ENCODE results near the gene XRCC4.

The XRCC4 gene

DNA sequence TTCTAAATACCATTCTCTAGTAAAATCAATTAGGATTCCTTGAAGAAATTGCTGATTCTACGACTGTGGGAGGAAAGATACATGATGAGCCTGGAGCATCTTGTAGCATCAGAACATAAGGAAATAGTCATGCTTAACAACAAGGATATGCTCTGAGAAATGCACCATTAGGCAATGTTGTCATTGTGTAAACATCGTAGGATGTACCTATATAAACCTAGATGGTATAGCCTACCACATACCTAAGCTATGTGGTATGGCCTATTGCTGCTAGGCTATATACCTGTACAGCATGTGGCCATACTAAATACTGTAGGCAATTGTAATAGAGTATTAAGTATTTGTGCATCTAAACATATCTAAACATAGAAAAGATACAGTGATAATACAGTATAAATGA lies 316.8 kb downstream of the XRCC4 start:
- Histone ChIP-seq H3K36me3 (ENCODE audit: control insufficient read depth, insufficient read depth, low read length, severe bottlenecking) (no peaks in the 10 kb centered on the region), H3K9ac (ENCODE audit: low read length) (no peak overlapping the region), H3K27me3 (replicated peaks; ENCODE audit: control insufficient read depth, insufficient read depth, low read length) (no peaks in the 10 kb centered on the region), H3K4me3 (ENCODE audit: low read length) (no peak overlapping the region), H3K9me3 (ENCODE audit: control insufficient read depth, low read length) (no peaks in the 10 kb centered on the region), H3K4me1 (ENCODE audit: control insufficient read depth, insufficient read depth, low read length) (no peaks in the 10 kb centered on the region)
- DNase-seq (ENCODE audit: low read depth): no peak

DNA sequence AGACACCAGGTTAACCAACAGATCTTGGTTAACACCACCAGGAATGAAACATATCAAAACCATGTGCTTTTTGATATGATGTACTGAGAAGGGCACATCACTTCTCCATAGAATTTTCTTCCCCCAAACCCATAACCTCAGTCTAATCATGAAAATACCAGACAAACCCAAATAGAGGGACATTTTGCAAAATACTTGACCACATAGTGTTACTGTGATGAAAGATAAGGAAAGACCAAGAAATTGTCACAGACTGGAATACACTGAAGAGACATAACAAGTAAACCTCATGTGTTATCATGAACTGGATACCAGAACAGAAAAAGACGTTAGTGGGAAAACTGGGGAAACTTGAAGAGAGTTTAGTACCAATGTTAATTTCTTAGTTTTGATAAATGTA lies 319.3 kb downstream of the XRCC4 start:
- no peak for DNase-seq (ENCODE audit: low read depth)
- Histone ChIP-seq H3K9ac (ENCODE audit: low read length) (no peak overlapping the region), H3K4me3 (ENCODE audit: low read length) (no peak overlapping the region), H3K9me3 (ENCODE audit: control insufficient read depth, low read length) (no peaks in the 10 kb centered on the region), H3K4me1 (ENCODE audit: control insufficient read depth, insufficient read depth, low read length) (peaks cover 6% of the 10 kb centered on the region), H3K27me3 (replicated peaks; ENCODE audit: control insufficient read depth, insufficient read depth, low read length) (no peaks in the 10 kb centered on the region), H3K36me3 (ENCODE audit: control insufficient read depth, insufficient read depth, low read length, severe bottlenecking) (no peaks in the 10 kb centered on the region)

DNA sequence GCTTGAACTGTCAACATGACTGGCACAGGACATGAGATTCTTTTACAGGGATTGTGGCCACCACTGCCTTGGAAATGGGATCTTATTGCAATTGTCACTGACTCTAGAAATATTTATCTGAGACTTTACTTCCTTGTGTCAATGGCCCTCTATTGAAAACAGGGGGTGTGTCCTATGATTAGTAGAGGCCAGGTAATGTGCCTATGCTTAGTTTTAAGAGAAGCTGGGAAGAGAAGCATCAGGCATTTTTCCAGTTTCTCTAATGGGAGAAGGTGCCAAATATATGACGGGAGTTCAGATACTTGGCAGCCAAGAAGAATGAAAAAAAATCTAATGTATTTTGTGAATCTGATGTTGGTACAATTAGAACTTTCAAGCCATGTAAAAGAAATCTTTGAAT lies 320.3 kb downstream of the XRCC4 start:
- peaks cover 8% of the 10 kb centered on the region for H3K4me1 ChIP-seq (ENCODE audit: control insufficient read depth, insufficient read depth, low read length)
- no peaks in the 10 kb centered on the region for H3K9me3 ChIP-seq (ENCODE audit: control insufficient read depth, low read length)
- H3K27me3 ChIP-seq (replicated peaks; ENCODE audit: control insufficient read depth, insufficient read depth, low read length): no peaks in the 10 kb centered on the region
- DNase-seq (ENCODE audit: low read depth): no peak
- no peaks in the 10 kb centered on the region for H3K36me3 ChIP-seq (ENCODE audit: control insufficient read depth, insufficient read depth, low read length, severe bottlenecking)
- H3K4me3 ChIP-seq (ENCODE audit: low read length): no peak overlapping the region
- H3K9ac ChIP-seq (ENCODE audit: low read length): no peak overlapping the region

DNA sequence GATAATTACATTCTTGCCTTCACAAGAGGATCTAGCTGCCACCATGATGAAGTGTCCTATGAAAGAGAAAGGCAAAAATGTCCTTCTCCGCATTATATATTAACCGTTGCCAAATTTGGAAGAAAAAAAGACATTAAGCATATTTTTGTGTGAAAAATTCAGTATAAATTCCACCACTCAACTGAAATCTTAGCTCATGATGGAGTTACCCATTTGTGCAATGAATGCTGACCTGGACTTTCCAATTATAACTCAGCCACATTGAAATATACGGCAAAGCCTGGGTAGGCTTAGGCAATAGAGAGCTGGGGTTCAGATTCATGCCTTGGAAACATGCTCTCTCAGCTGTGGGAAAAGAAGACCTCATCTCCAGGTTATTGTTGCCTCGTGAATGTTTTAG lies 322.9 kb downstream of the XRCC4 start:
- H3K9ac ChIP-seq (ENCODE audit: low read length): no peak overlapping the region
- no peaks in the 10 kb centered on the region for H3K27me3 ChIP-seq (replicated peaks; ENCODE audit: control insufficient read depth, insufficient read depth, low read length)
- H3K4me3 ChIP-seq (ENCODE audit: low read length): no peak overlapping the region
- no peak for DNase-seq (ENCODE audit: low read depth)
- no peaks in the 10 kb centered on the region for H3K36me3 ChIP-seq (ENCODE audit: control insufficient read depth, insufficient read depth, low read length, severe bottlenecking)
- peaks cover 8% of the 10 kb centered on the region for H3K4me1 ChIP-seq (ENCODE audit: control insufficient read depth, insufficient read depth, low read length)
- H3K9me3 ChIP-seq (ENCODE audit: control insufficient read depth, low read length): no peaks in the 10 kb centered on the region

DNA sequence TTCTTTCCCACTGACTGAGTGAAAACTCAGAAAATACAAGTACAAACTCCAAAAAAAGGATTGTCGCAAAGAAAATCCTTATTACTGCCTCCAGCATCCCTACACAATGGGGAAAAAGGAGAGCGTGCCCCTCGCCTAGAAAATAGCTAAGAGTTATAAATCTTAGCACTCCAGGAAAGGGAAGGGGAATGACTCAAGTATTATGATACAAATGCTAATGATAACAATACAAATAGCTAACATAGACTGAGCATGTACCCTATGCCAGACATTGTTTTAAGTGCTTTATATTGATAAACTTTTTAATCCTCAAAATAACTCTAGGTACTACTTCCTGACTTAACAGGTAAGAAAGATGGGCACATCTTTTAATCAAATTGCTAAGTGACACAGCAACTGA lies 323.4 kb downstream of the XRCC4 start:
- H3K4me1 ChIP-seq (ENCODE audit: control insufficient read depth, insufficient read depth, low read length): peaks cover 8% of the 10 kb centered on the region
- DNase-seq (ENCODE audit: low read depth): no peak
- H3K9me3 ChIP-seq (ENCODE audit: control insufficient read depth, low read length): no peaks in the 10 kb centered on the region
- H3K4me3 ChIP-seq (ENCODE audit: low read length): no peak overlapping the region
- no peaks in the 10 kb centered on the region for H3K36me3 ChIP-seq (ENCODE audit: control insufficient read depth, insufficient read depth, low read length, severe bottlenecking)
- no peak overlapping the region for H3K9ac ChIP-seq (ENCODE audit: low read length)
- H3K27me3 ChIP-seq (replicated peaks; ENCODE audit: control insufficient read depth, insufficient read depth, low read length): no peaks in the 10 kb centered on the region

DNA sequence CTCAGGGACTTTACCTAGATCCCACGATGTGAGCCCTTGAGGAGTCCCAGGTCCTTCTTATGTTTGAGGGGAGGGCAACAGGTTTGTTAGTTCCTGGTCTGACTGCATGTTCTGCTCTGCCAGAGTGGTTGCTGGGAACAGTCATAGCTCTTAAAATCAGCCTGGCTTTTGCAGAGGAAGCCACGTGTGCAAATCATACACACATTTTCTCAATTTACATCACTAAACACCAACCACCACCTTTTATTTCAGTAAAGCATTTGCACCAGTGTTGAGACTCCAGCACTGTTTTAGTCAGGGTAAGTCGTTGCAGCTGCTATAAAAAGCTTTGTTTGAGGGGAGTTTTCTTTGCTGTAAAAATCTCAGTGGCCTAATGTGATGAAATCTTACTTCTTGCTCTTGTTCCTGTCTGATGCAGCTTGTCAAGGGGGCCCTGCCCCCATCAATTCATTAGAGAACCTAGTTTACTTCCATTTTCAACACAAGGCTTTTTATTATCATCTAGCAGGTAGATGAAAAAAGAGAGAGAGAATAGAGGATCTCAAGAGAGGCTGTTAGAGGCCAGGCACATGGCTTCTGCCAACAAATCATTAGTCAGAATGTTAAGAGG lies 323.9 kb downstream of the XRCC4 start:
- Histone ChIP-seq H3K4me1 (ENCODE audit: control insufficient read depth, insufficient read depth, low read length) (peaks cover 8% of the 10 kb centered on the region), H3K4me3 (ENCODE audit: low read length) (no peak overlapping the region), H3K9me3 (ENCODE audit: control insufficient read depth, low read length) (no peaks in the 10 kb centered on the region), H3K9ac (ENCODE audit: low read length) (no peak overlapping the region), H3K36me3 (ENCODE audit: control insufficient read depth, insufficient read depth, low read length, severe bottlenecking) (no peaks in the 10 kb centered on the region), H3K27me3 (replicated peaks; ENCODE audit: control insufficient read depth, insufficient read depth, low read length) (no peaks in the 10 kb centered on the region)
- no peak for DNase-seq (ENCODE audit: low read depth)

- no peak overlapping the region for H3K9ac ChIP-seq (ENCODE audit: low read length)
- H3K27me3 ChIP-seq (replicated peaks; ENCODE audit: control insufficient read depth, insufficient read depth, low read length): no peaks in the 10 kb centered on the region
- DNase-seq (ENCODE audit: low read depth): no peak
- no peaks in the 10 kb centered on the region for H3K9me3 ChIP-seq (ENCODE audit: control insufficient read depth, low read length)
- H3K4me1 ChIP-seq (ENCODE audit: control insufficient read depth, insufficient read depth, low read length): peaks cover 8% of the 10 kb centered on the region
- H3K36me3 ChIP-seq (ENCODE audit: control insufficient read depth, insufficient read depth, low read length, severe bottlenecking): no peaks in the 10 kb centered on the region
- H3K4me3 ChIP-seq (ENCODE audit: low read length): no peak overlapping the region
Measured at GRCh38 chr5:83401775-83402174, 324.4 kb downstream of the XRCC4 start.
